Central memory CD4-positive, alpha-beta T cell (primary cell): Measurements from ENCODE around the gene PAFAH2.

Source experiments
- DNase-seq: peaks from one replicate; pipeline ENCODE4 v3.0.0; 2022

The PAFAH2 gene

DNA sequence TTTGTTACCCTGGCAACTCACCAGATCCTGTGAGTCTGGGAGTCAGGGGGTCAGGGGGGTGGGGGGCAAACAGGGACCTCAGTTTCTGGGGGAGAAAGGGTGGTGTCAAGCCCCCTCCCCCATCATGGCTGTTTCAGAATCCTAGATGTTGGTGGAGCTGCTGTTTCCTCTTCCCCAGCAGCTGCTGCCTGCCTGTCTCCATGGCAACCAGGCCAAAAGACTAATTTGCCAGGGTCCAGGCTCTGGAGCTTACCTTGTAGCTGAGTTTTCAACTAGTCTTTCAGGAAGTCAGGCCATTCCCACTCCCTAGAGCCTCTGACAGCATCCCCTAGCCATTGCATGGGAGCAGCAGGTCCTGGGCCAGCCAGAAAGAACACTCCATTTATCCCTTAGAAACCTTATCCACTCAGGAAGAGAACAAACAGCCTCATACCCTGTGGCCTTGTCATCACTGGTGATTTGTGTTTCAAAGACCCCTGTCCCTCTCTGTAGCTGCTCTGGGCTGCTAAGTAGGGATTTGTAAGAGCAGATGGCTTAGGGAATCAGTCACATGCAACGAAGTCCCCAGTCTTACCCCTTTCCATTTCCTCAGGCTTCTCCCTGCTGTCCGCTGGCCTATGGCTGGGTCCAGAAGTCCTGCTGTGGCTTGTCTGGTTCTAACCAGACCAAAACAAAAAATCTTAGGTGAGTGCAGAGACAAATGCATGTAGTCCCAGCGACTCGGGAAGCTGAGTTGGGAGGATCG lies 70.2 kb downstream of the PAFAH2 start:
- DNase-seq: no peak

DNA sequence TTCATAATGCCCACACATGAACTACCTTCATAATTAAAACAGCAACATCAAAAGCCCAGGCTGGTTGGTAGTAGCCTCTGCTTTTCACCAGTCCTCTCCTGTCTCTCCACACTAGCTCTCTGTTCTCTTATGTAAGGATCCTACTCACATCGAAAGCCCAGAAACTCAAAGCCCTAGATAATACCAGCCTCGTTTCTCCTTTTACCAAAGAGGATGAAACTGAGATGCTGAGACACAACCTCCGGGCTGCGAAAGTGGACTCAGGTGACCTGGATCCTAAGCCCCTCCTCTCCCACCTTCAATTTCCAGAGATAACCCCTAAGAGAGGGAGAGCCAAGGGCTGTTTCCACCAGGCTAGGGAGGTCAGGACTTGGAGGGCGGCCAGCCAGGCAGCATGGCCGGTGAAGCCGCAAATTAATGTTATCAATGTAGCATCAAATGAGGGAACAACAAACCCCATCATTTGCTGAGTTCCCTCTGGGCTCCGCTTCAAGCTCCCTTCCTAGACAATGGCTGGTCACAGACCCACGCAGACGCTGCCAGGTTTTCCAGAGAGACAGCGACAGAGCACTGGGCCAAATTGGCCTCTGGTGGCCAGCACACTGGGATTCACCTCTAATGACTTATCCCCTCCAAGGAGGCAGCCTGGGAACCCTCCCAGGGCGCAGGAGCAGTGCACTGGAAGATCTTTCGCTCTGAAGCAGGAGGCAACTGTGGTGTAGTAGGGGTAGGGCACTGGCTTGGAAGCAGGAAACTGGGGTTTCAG lies 70.9 kb downstream of the PAFAH2 start:
- DNase-seq: no peak

DNA sequence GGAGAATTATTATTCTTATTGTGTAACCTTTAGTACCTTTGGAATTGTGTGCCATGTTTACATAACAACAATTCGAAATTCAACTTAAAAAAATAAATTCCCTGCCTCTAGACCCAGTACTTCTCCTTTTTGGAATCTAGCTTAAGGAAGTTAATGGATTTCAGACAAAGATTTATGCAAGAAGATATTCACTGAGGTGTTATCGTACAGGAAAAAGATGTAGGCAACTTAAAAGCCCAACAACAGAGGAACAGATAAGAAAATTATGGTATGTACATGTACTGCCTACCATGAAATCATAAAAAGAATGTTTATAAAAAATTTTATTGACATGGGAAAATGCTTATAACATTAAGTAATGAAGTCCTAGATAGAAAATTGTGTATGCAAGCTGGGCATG lies 73.4 kb downstream of the PAFAH2 start:
- no peak for DNase-seq

DNA sequence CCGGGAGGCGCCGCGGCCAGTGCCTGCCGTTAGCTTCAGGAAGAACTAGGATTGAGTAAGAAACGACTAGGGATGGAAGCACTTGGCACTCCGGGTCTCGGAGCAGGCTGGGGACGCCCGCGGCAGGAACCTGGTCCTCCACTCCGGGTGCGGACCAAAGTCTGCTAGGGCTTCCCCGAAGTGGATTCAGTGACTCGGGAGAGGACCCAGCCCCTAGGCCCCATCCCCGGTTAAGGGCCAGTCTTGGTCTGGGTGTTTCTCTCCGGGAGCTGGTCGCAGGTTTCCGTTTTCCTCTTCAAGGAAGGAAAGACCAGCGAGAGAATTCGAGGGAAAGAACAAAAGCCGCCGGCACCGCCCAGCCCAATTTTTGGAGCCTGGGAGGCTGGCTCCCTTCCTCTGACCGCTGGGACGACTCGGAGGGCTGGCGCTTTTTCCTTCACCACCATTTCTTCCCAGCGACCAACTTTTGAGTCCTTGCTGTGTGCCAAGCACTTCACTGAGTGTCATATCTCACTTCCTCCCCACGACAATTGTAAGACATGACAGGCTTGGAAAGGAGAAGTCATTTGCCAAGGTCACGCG lies 74.8 kb downstream of the PAFAH2 start:
- DNase-seq: no peak

DNA sequence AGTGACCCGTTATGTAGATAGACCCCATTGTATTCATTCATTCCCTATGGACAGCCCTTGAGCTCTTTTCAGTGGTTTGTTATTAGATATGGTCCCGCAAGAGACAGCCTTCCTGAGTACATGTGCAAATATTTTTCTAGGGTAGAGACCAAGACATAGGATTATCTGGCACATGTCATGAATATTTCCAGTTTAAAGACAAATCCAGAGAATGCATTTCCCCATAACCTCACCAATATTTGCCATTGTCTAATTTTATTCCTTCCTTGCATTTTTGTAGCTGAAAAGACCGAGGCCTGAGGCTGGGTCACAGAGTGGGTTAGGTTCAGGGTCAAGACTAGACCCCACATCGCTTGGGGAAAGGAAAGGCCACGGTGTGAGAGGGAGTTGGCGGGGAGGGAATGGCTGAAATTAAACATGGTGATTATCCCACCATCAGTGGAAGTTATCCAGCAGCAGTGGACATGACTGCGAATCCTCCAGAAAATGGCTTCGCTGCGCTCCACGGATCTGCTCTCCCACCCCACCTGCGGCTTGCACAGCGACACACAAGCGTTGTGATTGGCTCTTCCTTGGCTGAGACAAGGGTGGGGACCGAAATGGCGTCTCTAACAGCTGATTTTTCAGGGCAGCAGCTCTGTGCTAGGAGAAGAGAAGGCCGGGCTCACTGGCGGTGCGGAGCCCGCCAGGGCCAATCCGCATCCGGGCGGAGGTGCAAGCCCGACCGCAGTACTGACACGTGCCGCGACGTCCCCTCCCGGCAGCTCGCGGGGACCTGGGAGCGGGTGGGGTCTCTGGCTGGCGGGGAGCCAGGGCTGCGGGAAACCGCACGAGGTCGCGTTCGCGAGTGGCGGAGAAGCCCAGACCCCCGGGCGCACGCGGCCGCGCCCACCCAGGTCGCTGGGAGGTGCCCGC lies 75.5 kb downstream of the PAFAH2 start:
- DNase-seq: peak; percentile 58

DNA sequence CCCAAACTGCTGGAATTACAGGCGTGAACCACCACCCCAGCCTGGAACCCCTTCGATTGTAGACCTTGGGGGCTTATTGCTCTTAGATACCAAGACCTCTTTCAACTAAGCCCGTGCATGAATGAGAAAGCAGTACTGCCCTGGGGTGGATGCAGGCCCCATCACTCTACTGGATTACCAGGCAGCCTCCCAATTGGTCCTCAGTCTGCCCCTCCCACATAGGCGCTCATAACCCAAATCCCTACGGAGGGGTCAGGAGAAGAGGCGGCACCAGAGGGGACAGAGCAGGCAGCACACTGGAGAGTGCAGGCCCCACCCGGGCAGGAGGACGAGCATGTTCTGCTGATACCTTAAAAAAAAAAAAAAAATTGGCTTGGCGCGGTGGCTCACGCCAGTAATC lies 79.2 kb downstream of the PAFAH2 start:
- DNase-seq: no peak

DNA sequence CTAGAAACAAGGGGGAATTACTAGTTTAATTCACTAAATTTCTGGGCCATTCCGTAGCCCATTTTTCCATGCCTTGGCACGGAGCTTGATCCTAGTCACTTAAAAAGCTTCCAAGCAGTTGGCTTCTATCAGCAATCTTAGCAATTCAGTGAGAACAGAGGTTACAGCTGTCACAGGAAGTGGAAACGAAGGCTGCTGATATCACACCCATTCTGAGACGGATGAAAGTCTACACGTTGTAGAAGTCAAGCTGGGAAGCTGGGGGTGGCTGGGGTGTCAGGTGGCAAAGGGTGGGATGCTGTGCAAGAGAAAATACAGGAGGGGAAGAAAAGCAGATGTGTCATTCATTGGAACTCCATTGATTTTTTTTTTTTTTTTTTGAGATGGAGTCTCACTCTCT lies 79.9 kb downstream of the PAFAH2 start:
- DNase-seq: no peak

DNA sequence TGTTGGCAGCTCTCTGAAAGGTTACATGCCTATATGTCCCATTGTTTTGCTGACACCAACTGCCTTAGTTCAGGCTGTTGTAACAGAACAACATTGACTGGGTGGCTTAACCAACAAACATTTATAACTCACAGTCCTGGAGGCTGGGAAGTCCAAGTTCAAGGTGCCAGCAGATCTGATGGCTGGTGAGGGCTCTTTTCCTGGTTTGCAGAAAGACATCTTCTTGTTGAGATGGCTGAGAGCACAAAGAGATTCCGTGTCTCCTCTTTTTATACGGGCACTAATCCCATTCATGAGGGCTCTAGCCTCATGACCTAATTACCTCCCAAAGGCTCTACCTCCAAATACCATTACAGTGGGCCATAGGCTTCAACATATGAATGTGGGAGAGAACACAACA lies 81.4 kb downstream of the PAFAH2 start:
- DNase-seq: no peak

DNA sequence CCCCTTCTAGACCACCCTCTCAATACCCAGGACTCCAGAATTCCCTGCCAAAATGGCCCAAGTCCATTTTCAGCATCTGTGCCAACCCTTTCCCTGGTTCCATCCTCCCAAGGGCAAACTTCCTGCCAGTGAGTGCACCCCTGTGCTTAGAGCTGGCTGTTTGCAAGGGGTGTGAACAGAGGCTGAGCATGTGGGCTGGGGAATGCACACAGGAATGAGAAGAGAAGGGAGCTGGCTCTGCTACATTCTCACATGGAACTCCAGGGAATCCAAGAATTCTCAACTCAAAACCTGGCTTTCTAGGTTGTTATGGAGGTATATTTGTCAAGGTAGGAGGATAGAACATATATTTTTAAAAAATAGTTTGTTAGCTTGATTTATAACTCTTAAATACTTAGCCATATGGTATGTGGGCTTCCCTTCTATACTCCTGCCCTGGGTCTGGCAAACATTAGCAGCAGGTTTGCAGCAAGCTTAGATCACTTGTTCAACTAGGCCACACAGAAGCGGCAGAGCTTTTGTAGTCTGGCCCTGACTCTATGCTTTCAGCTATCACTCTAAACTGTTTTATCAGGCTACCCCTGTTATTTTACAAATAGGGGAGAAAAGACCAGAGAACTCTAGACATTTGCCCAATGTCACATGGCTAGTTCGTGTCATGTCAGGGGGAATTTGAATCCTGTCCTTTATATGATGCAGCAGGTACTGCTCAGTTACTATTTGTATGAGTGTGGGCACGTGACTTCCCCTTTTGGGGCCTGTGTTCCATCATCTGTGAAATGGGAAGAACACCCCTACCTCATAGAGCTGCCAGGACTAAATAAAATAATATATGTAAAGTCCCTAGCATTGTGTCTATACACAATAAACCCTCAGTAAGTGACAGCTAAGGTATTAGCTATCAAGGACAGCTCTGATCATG lies 83.5 kb downstream of the PAFAH2 start:
- DNase-seq: no peak

DNA sequence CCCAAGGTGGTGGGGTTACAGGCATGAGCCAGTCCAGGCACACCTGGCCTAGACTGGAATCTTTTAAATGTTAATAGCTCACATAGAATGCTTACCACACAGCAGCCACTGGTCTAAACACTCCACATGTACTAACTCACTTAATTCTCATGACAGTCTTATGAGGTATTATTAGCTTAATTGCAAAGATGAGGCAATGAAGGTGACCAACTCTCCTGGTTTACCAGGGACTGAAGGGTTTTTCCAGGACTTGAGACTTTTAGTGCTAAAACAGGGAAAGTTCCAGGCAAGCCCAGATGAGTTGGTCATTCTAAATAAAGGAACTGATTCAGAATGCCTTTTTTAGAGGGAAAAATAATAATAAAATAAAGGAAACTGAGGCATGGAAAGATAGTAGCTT lies 84.7 kb downstream of the PAFAH2 start:
- no peak for DNase-seq

DNA sequence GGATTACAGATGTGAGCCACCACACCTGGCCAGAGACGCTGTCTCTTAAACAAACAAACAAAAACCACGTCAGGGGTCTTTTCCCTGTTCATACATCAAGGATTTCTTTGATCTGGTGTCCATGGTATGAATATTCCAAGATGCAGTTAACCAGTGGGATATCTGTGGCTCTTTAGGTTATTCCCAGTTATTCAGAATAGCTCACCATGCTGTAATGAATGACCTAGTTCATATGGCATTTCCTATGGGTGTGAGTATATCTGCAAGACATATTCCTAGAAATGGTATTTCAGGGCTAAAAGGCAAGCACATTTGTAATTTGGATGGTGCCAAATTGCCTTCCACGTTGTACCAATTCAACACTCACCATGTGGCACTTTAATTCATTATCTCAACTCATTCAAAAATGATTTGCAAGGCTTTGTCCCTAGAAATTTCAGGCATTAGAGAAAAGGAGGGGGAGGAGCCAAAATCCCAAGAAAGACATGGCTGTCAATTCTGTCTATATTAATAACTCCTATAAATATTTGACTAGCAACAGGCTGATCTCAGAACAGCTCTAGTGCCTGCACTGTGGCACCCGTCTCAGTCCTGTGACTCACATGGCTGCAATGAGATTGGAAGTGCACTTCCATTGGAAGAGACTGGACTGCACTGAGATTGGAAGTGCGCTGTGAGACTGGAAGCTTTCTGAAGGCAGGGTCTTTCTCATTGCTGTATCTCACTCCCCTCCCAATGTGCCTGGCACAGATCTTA lies 85.6 kb downstream of the PAFAH2 start:
- DNase-seq: no peak

DNA sequence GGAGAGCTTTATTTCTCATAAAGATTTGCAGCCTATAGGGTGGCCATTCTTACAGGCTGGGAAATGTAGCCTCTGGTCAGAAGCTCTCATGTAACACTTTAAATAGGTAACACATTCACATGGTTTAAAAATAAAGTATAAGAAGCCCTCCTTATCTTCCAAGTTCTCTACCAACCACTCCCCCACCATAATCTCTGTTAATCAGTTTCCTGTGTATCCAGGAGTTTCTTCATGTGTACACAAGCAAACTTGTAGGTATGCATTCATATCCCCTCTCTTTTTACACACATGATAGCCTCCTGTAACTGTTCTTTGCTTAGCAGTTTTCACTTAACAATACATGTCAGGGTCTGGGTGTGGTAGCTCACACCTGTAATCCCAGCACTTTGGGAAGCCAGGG lies 86.7 kb downstream of the PAFAH2 start:
- DNase-seq: no peak
